Cerebellar nuclear complex (tissue), 1 donor: Measurements from ENCODE around the gene AFAP1L1.

ENCODE experiments used
- DNase-seq, 2 experiments: peaks; one replicate each; lab custom pipeline; 2025; lab: John Stamatoyannopoulos, UW

Gene AFAP1L1

DNA sequence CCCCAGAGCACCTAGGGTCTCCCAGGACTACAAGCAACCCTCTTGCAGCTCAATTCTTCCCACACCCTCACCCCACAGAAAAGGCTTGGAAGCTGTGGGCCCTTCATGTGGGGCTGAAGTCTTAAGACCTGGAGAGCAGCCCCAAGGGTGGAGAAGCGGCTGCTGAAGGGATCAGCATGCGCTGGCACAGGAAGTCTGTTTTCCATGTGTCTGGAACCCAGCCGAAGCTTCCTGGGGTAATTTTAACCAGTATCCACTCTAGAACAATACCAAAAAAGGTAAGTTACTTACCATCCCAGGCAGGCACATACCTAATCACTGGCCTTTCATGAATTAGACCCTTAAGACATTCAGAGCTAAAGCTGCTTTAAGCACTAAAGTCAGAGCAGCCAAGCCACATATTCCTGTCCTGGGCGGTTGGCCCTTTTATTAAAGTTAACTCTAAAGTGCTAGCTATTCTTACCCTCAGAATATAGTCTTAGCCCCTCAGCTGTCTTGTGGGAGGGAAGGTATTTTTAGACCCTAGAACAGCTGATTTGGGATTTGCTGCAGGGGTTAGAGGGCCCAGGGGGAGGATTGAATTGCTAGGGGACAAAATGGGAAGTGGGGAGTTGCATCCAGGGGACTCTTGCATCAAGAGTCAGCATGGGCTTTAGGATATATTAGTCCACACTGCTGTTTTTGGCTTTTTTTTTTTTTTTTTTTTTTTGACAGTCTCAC lies 100.6 kb downstream of the AFAP1L1 start:
- no peak for DNase-seq

DNA sequence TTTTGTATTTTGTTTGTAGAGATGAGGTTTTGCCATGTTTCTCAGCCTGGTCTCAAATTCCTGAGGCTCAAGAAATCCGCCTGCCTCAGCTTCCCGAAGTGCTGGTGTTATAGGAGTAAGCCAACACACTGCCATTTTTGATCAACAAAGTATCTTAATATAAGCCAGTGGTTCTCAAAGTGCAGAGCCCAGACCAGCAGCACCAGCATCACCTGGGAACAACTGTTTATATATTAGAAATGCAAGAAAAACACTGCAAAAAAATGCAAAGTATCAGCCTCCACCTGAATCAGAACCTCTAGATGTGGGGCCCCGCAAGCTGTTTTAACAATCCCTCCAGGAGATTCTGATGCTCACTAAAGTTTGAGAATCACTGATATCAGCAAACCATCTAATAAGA lies 101.3 kb downstream of the AFAP1L1 start:
- DNase-seq, result no peak

DNA sequence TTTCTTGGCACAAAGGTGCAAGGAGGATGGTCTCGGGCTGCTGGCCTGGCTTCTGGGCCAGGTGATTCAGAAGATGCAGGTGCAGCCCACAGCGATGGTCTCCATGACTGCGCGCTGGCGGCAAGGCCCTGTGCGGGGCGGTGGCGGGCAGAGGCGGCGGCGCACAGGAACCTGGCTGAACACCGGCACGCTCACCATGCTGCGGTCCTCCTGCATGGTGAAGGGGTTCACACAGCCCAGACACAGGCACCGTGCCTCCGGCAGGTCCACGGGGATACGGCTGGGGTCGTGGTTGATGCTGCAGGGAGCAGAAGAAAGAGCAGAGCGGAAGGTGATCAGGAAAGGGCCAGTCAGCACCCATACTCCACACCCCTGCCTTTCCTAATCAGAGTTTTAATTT lies 102.6 kb downstream of the AFAP1L1 start:
- DNase-seq, result no peak

DNA sequence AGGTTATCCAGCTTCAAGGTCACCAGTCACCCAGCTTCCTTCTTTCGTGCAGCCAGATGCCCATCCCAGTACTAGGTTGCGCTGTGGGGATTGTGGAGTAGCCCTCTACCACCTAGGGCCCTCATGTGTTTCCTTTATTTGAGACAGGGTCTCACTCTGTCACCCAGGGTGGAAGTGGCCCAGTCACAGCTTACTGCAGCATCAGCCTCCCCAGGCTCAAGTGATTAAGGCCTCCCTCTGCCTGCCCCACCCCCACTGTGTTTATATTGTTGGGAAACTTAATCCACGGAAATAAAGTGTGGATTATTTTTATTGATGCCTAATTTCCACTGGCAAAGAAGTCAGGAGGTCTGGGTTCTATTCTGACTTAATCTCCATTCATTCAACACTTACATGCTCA lies 103.1 kb downstream of the AFAP1L1 start:
- DNase-seq, result no peak

DNA sequence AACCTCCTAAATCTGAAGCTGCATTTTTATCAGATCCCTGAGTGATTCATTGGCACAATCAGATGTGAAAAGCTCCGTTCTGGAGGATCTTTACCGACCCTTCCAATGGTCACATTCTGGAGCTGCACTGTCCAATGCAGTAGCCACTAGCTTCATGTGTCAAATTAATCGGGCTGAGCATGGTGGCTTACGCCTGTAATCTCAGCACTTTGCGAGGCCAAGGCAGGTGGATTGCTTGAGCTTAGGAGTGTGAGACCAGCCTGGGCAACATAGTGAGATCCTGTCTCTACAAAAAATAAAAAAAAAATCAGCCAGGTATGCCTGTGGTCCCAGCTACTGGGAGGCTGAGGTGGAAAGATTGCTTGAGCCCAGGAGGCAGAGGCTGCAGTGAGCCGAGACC lies 103.8 kb downstream of the AFAP1L1 start:
- no peak for DNase-seq

DNA sequence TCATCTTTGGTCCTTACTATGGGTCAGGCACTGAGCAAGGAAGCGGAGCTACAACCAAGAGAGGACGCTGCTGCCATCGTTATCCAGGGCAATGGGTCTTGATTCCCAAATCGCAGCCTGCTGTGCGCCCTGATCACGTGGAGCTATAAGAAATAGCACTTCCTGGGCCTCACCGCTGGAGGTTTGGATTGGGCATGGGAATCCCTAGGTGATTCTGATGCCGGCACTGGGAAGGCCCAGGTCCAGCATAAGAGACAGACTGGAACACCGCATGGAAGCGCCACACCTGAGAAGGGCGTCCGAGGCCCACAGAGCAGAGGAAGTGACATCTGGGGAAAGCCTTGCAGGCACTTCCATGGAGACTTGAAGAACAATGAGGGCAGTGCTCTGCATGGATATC lies 104.4 kb downstream of the AFAP1L1 start:
- no peak for DNase-seq

DNA sequence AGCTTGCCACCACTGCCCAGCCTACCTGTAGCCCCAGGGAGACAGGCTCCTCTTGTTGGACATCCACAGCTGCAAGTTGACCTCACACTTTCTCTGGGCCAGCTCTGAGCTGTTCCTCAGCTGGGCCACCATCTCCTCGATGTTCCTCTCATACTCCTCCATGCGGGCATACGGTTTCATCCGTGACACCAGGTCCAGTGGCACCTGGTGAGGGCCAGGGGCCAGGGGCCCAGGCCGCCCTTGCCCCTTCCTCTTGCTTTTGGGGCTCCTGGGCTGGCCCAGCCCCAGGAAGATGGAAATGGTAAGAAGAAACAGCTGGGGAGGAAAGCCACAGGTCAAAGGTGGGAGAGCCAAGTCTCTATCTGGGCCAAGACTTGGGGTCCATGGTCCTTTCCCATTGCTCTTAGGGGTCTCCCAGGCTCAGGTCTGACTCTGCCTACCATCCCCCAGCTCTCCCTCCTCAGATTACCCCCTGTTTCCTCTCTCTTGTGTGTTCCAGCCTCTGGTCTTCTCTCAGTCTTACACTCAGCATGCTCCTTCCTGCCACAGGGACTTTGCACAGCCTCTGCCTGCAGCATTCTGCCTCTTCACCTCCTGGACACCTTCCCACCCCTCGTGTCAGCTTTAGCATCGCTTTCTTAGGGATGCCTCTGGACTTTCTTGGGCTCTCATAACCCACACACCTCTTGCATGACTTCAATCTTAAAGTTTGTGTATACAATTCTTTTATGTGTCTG lies 105.2 kb downstream of the AFAP1L1 start:
- no peak for DNase-seq

DNA sequence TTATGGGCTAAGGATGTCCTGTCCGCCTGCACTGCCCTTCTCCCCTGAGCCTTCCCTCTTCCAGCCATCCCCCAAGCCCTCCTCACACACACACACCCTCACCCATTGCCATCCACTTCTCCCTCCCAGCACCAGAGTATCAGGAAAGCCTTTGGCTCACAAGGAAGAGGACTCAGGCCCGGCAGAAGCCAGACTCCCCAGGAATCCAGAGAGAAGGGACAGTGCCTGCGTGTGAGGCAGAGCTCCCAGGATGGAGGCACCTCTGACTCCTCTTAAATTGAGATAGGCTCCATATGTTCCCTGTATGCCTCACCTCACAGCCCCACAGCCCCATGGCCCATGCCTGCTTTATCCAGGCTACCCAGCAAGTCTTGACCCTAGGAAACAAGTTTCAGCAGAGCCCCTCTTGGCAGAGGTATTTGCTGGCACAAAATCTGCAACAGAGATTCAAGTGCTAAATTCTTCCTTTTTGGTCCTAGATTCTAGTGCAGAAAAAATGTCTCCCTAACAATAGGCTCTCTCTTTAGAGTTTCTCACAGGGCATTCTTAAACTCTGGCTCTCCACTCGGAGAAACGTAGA lies 106.7 kb downstream of the AFAP1L1 start:
- DNase-seq, result no peak

DNA sequence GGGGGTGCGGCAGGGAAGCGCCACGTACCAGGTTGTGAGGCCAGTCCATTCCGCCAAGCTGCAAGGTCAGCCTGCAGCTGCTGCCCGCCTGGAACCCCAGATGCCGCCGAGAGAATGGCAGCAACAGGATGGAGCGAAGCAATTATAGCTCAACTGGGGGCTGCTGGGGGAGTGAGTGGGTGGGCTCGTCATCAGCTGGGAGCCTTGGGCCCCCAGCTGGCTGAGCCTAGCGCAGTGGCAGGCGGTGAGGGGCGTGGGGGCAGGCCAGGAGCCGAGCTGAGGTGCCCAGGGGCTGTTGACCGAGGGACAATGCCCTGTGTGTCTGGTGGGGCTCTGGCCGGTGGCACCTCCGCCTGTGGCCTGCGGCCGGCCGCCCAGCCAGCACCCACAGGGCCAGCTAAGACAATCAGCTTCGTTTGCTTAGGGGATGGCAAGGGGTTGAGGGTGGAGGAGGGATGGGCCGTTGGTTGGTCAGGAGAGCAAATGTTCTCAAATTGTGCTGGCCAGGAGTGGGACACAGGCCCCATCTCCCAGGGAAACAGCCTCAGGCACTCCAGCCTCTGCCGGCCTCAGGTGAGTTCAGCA lies 107.6 kb downstream of the AFAP1L1 start, which contains the start of gene IL17B:
TSS of gene IL17B (minus strand) at position 116 of the 585 bp plus-strand sequence. CDS start at position 49, 67 bp downstream.
- no peak for DNase-seq

DNA sequence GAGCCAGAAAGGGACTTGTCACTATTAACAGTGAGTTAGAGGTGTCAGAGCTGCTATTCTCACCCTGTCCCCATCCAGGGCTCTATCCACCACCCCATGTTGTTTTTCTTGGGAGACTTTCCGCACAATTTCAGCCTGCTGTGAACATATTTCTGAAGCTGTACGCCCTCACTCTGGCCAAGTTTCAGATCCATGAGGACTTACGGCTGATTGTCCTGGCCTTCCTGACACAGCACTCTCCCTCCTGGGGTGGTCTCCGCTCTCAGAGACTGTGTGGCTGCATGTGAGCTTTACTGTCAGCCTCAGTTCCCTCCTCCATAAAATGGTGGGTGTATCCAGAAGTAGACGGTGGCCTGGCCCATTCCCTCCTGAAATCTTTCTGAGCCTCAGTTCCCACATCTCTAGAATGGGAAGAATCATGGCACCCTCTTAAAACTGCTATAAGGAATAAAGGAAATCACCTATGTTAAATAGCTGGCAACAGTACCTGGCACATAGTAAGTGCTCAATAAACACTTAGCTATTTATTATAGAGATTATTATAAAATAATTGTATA lies 108.2 kb downstream of the AFAP1L1 start:
- no peak for DNase-seq

DNA sequence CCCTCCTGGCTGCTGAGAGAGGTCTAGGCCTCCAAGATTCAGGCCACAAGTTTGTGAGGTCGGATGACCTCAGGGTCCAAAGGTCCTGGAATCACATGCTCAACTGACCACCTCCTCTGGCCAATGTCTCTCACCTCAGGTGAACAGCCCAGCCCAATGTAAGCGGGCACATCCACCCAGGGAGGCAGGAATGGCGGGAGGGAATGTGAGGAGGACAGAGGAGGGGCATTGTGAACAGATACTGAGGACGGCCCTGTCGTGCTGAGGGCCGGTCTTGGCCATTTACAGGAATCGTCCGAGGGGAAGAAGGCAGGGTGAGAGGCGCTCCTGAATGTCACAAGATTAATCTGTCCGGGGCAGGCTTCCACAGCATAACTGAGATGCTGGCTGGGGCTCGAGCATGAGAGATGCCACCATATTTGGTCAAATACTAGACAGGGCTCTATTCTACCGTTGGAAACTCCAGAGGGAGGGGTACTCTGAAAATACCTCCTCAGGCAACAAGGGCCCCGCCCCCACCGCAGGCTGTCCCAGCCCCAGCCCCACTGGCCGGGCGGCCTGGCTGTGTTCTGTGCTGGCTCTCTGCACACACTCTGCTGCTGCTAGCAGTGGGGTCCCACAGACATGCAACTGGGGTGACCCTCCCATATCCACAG lies 108.9 kb downstream of the AFAP1L1 start:
- no peak for DNase-seq

DNA sequence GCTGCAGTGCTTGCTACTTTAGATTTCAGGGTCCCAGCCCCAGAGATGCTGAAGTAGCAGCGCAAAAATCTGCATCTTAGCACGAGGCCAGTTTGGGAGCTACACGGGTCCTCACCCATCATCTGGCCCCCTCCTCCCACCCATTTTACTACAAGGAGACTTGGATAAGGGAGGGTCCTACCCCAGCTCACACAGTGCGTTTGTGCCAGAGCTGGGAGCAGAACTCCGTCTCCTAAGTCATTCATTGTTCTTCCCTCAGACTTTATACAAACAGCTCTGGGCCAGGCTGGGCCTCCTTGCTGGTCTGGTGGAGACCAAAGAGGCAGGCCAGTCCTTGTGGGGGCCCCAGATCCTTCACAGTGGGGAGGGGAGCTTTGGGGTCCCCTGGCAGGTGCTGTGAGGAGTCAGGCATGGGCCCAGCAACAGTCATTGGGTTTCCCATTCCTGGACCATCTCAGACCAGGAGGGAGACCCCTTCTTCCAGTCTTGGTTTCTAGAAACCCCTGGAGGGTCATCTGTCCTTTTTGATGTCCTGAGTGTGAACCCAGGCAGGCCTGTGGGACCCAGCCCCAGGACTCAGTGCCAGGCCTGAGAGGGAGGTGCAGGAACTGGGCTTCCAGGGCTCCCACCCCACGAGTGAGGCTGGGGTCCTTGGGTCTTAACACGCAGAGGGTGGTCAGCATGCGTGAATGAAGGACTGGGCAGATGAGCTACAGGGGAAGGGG lies 109.8 kb downstream of the AFAP1L1 start:
- no peak for DNase-seq

DNA sequence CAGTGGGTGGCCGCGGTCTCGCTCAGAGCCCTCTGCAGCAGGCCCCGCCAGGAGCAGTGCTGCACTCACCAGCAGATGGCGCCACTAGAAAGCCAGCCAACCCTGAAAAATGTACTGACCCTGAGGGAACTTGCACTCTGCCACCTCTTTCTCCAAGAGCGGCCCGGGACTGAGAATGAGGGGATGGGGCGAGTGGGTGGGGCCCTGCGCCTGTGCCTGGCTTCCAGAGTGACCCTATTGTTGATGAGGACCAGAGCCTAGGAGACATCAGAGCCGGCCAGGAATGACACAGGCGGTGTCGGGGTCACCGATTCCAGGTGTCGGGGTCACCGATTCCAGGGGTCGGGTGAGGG lies 110.3 kb downstream of the AFAP1L1 start:
- DNase-seq, result no peak

DNA sequence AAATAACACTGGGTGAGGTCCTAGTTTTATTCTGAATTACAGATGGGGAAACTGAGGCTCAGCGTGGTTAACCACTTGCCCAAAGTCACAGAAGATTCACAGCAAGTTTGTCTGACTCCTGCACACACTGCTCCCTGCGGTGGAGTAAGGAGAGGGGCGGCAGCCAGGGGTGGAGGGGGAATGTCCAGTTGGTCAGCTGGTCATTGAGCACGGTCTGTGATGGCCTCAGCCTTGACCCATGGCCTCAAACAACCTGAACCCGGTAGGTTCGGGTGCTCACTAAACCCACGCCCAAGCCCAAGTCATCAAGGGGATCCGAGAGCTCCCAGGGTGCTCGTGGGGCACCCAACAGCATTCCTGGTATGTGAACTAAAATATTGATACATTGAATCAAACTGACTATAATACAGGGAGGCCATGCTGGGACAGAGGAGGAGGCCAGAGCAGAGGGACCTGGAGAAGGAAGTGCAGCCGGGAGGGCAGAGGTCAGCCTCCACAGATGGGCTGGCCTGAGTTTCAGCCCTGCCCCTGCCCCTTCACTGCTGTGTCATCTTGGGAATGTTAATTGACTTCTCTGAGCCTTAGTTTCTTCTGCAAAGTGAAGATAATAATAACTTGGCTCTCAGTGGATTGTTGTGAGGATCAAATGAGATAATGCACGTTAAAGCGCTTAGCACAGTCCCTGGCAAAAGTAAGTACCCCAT lies 111.0 kb downstream of the AFAP1L1 start:
- no peak for DNase-seq

DNA sequence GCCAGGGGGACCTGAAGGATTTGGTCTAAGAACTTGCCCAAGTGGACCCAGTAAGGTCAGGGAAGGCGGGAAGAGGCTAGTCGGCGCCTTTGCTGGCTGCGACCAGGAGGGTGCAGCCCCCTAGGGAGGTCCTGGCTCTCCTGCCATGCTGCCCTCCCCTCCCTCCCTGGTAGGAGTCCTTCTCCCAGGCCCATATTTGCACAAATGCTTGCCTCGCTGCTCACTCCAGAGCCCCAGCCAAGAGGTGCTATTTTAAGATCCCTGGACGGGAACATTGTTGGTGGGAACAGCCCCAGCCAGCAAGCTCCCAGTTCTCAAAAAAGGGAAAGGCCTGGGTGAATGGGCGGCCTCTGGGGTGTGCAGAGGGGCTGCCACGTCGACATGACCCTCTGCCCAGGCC lies 111.7 kb downstream of the AFAP1L1 start:
- no peak for DNase-seq

DNA sequence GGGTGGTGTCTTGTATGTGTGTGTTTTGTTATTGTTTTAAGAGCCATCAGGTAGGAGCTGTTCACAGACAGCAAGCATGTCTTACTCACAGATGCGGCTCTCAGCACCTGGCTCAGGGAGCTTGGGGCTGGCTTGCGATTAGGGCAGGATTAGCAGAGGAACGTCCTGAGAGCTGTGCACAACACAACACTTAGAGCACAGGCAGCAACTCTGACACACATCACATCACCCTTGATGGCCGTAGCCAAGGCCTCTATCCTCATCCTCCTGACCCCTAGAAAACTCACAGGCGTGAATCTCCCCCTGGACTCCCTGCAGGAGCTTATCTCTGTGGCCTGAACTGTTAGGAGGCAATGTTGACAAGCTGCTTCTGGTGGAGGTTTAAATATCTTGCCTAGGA lies 114.5 kb downstream of the AFAP1L1 start:
- no peak for DNase-seq

DNA sequence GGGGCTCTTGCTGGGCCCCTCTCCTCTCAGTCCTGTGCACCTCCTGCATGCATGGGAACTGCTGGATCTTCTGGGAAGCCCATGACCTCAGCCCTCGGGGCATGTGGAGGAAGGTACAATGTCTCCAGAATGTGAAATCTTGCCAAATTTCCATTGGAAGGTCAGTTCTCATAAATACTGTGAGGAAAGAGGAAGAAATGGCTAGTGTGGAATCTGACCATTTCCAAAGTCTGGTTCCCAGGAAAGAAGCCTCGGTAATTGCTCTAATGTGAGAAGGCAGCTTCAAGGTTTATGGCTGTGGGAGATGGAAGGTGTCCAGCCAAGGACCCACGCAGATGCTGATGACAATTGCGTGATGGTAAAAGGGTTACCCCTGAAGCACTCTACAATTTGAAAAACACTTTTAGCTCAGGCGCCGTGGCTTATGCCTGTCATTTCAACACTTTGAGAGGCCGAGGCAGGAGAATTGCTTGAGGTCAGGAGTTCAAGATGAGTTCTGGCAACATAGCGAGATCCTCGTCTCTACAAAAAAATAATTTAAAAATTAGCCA lies 115.5 kb downstream of the AFAP1L1 start:
- no peak for DNase-seq

DNA sequence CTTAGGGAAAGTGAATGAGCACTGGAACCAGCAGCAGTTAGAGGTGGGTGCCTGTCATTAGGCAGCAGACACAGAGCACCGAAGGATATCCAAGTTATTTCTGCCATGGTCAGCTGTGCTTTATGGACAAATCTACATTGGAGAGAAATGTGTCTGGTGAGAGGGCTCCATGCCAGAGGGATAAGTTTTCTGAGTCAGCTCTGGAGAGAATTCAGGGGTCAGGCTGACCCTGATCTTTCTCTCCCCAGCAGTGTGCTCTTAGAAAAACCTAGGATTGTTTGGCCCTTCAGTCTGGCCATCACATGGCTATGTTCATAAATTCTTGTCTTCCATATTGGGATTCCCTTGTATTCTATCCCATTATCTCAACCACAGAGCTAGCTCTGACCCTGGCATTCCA lies 116.3 kb downstream of the AFAP1L1 start:
- DNase-seq, result no peak

DNA sequence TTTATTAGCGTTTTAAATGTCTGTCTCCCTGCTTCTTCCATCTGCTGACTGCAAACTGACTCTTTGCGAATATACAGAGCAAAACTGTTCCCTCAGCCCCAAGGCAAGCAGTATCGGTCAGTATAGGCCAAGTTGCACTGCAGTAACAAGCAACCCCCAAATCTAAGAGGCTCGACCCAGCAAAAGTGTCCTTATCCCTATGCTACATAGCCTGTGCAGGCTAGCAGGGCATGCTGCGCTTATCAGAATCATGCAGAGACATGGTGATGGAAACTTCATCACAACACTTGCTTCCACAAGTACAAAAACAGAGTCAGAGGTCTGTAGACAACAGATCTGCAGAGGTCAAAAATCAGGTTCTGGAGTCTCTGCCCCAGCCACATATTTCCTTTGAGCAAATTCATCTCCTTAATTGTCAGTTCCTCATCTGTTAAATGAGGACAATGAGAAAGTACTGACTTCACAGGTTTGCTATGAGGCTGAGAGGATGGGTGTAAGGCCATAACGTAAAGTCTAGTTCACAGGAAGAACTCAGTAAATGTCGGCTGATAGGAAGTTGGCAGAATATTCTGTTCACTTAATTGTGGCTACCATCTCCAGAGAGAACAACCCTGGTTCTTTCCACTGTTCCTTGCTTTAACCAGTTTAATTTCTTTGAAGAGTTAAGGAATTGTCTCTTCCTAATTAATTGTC lies 117.0 kb downstream of the AFAP1L1 start:
- DNase-seq, result no peak
